Esophagus squamous epithelium (tissue), 5 donors: ENCODE results near the gene TMEM185B. TPM values are rescaled to one million over a fixed set of nuclear protein-coding genes. Genes with fewer than 3 reads are reported as not detected.

ENCODE experiments used
- DNase-seq: peaks from one replicate; lab custom pipeline; 2025; lab: John Stamatoyannopoulos, UW
- H3K27ac ChIP-seq, 4 donors: fragments of 200-600 bp; sonication (generic); one replicate each; pipeline ENCODE4 v1.5.1; 2016 to 2019; ENCODE audit warnings: mild to moderate bottlenecking in 1 of 4
- H3K27me3 ChIP-seq, 4 donors: fragments of 200-600 bp; sonication (generic); 1 replicate in 3 of 4; 2 replicates in 1 of 4; pipeline versions ENCODE4 v1.5.1 to v1.6.0; 2017 to 2021; ENCODE audit warnings: antibody characterized with exemption in 1 of 4
- H3K36me3 ChIP-seq, 3 donors: fragments of 200-600 bp; sonication (generic); one replicate each; pipeline ENCODE4 v1.5.1; 2016 to 2019
- H3K4me1 ChIP-seq, 3 donors: fragments of 200-600 bp; sonication (generic); one replicate each; pipeline ENCODE4 v1.5.1; 2017 to 2019
- H3K4me3 ChIP-seq, 4 donors: fragments of 200-600 bp; sonication (generic); 1 replicate in 3 of 4; 2 replicates in 1 of 4; pipeline ENCODE4 v1.5.1; 2016 to 2019; ENCODE audit warnings: mild to moderate bottlenecking in 2 of 4, moderate library complexity in 1 of 4
- H3K9me3 ChIP-seq, 3 donors: fragments of 200-600 bp; sonication (generic); one replicate each; pipeline ENCODE4 v1.5.1; 2016 to 2019
- POLR2A ChIP-seq, 4 donors: fragments of 450-650 bp; IDR thresholded peaks; one replicate each; pipeline ENCODE4 v1.6.1; 2017; ENCODE audit warnings: antibody characterized with exemption in 4 of 4, mild to moderate bottlenecking in 4 of 4, moderate library complexity in 3 of 4
- WGBS, 2 donors: methylation state at CpG; one replicate each; pipeline ENCODE4 v1.1.5; 2018; 5-methylcytosine and 5-hydroxymethylcytosine counted together
- intact Hi-C: fragments of 100-400 bp; cut with DNase I; formaldehyde crosslinking; loops from one replicate; pipeline ENCODE4 v1.15.0; 2022
- total RNA-seq, 4 donors: library from RNA; depleted of rRNA; stranded (reverse); fragments of >200 nt; gene quantifications; one replicate each; pipeline ENCODE4 v1.1.0, GENCODE V29; 2016
- TF ChIP-seq, protein P1 (sequence below), 6 experiments: fragments of 450-650 bp in 4 of 6; fragments of 200-600 bp in 2 of 6; sonication (generic) in 2 of 6; IDR thresholded peaks; one replicate each; pipeline ENCODE4 v1.5.1; 2016 to 2019; ENCODE audit warnings: antibody characterized with exemption in 6 of 6, mild to moderate bottlenecking in 4 of 6, moderate library complexity in 4 of 6
- donor health status: DM: yes; HTN: yes; CAD: no.

The TMEM185B gene
- total RNA-seq, 4 donors from 2014 or later: 20.9 to 24.8 (median 23.3) TPM

DNA sequence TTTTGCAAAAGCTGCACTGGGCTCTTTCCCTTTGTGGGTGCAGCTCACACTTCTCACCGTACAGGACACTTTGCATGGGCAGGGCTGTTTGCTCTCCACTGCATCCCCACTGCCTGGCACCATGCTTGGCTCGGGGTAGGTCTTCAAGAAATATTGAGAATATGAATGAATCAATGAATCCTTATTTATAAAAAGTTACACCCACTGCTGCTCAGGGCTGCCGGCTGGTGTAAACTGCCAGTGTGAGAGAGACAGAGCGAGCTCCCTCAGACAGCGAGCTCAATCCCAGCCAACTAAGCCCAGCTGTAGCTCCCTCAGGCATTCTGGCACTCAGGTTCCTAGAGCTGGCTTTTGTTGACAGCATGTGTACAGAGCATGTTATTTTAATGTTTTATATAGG, 3.4 kb downstream of the TMEM185B start:
- intact Hi-C loops: no loop called here
- H3K27ac ChIP-seq: no peak overlapping the region

DNA sequence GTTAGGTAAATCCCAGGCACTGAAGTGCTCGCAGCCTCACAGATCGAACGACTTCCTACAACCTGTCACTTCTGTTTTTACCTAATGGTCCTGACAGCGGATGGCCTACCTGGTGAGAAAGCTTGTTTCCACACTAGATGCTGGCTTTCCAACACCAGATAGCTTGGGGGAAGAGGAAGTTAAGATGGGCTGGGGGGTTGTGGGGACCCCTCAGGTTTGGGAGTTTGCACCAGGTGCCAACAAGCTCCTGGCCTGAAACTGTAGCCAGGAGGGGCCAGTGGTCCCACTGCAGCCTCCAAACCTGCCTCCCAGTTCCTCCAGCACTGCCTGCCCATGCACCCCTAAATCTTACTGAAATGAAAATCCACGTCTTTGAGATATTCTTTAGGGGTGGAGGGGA, 3.9 kb downstream of the TMEM185B start:
- DNase-seq: no peak
- H3K9me3 ChIP-seq: no peaks in the 10 kb centered on the region
- TF ChIP-seq, protein P1, sequence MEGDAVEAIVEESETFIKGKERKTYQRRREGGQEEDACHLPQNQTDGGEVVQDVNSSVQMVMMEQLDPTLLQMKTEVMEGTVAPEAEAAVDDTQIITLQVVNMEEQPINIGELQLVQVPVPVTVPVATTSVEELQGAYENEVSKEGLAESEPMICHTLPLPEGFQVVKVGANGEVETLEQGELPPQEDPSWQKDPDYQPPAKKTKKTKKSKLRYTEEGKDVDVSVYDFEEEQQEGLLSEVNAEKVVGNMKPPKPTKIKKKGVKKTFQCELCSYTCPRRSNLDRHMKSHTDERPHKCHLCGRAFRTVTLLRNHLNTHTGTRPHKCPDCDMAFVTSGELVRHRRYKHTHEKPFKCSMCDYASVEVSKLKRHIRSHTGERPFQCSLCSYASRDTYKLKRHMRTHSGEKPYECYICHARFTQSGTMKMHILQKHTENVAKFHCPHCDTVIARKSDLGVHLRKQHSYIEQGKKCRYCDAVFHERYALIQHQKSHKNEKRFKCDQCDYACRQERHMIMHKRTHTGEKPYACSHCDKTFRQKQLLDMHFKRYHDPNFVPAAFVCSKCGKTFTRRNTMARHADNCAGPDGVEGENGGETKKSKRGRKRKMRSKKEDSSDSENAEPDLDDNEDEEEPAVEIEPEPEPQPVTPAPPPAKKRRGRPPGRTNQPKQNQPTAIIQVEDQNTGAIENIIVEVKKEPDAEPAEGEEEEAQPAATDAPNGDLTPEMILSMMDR (IDR thresholded peaks at IDR 0.05): no peak
- TF ChIP-seq POLR2A (IDR thresholded peaks at IDR 0.05): no peak
- no peak overlapping the region for H3K27ac ChIP-seq
- H3K4me3 ChIP-seq: no peak overlapping the region
- intact Hi-C loops: no loop called here
- H3K4me1 ChIP-seq: peaks cover 19 to 46% (median 30%) of the 10 kb centered on the region in 3 donors
- H3K27me3 ChIP-seq: no peaks in the 10 kb centered on the region
- peaks cover 0 to 32% (median 0%) of the 10 kb centered on the region in 3 donors for H3K36me3 ChIP-seq
- WGBS, 2 donors: 92 to 98% methylated on average over 4 of the region's 5 CpGs

More for the DNA sequence above, 3.4 kb downstream of the TMEM185B start:
- Histone ChIP-seq H3K36me3 (peaks cover 0 to 32% (median 0%) of the 10 kb centered on the region in 3 donors), H3K27me3 (no peaks in the 10 kb centered on the region), H3K4me3 (no peak overlapping the region), H3K4me1 (peaks cover 19 to 49% (median 32%) of the 10 kb centered on the region in 3 donors), H3K9me3 (no peaks in the 10 kb centered on the region)
- whole genome bisulfite sequencing, 2 donors: 44 to 56% methylated on average over 4 to 5 of the region's 5 CpGs
- TF ChIP-seq POLR2A (IDR thresholded peaks at IDR 0.05): no peak
- TF ChIP-seq, protein P1 (IDR thresholded peaks at IDR 0.05): no peak
- no peak for DNase-seq

DNA sequence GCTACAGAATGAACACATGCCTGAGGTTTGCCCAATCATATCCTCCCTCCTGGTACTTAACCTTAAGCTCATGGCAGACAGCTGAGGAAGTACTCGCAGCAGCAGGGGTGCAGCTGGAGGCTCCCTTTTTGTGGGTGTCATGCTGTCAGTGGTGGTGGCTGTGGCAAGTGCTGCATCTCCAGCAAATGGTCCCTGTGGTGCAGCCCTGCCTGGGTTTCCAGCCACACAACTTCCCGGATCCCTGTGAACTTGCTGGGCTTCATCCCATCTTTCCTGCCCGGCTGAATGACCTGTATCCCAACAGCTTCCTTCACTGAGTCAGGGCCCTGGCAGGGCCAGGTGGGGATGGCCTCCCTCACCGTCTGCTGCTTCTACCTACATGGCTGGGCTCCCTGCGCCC, 5.0 kb downstream of the TMEM185B start:
- no peak for TF ChIP-seq POLR2A (IDR thresholded peaks at IDR 0.05)
- TF ChIP-seq, protein P1 (IDR thresholded peaks at IDR 0.05): no peak
- no peaks in the 10 kb centered on the region for H3K9me3 ChIP-seq
- no peak for DNase-seq
- 89 to 100% methylated on average over 4 to 5 of the region's 5 CpGs for WGBS, 2 donors
- H3K4me1 ChIP-seq: peaks cover 11 to 38% (median 24%) of the 10 kb centered on the region in 3 donors
- no peak overlapping the region for H3K27ac ChIP-seq
- peaks cover 0 to 32% (median 0%) of the 10 kb centered on the region in 3 donors for H3K36me3 ChIP-seq
- no peaks in the 10 kb centered on the region for H3K27me3 ChIP-seq
- no peak overlapping the region for H3K4me3 ChIP-seq
- intact Hi-C loops: no loop called here

DNA sequence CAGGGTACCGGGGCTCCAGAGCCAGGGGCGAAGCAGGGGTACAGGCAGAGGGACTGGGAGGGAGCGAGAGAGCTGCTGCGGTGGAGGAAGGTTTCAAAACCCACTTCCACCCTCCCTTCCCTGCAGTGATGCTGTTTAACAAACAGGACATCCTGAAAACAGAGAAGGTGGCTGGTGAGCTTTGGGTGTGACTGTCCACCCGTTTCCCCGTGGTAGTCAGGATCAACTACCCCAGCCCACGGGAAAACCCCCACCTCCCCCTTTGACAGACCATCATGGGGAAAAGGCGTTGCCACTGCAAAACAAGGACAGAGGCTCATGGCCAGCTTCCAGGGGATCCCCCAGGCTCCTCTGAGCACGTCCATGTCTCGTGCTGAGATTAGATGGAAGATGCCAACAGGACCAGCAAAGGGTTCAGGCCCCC, 12.9 kb downstream of the TMEM185B start:
- Histone ChIP-seq H3K36me3 (no peaks in the 10 kb centered on the region), H3K4me1 (peaks cover 0 to 7% (median 3%) of the 10 kb centered on the region in 3 donors), H3K9me3 (no peaks in the 10 kb centered on the region), H3K4me3 (no peak overlapping the region), H3K27ac (no peak overlapping the region), H3K27me3 (no peaks in the 10 kb centered on the region)
- DNase-seq: no peak
- WGBS, 2 donors: 46 to 55% methylated on average over 7 of the region's 10 CpGs
- intact Hi-C loops: no loop called here
- no peak for TF ChIP-seq POLR2A (IDR thresholded peaks at IDR 0.05)
- TF ChIP-seq, protein P1 (IDR thresholded peaks at IDR 0.05): no peak

DNA sequence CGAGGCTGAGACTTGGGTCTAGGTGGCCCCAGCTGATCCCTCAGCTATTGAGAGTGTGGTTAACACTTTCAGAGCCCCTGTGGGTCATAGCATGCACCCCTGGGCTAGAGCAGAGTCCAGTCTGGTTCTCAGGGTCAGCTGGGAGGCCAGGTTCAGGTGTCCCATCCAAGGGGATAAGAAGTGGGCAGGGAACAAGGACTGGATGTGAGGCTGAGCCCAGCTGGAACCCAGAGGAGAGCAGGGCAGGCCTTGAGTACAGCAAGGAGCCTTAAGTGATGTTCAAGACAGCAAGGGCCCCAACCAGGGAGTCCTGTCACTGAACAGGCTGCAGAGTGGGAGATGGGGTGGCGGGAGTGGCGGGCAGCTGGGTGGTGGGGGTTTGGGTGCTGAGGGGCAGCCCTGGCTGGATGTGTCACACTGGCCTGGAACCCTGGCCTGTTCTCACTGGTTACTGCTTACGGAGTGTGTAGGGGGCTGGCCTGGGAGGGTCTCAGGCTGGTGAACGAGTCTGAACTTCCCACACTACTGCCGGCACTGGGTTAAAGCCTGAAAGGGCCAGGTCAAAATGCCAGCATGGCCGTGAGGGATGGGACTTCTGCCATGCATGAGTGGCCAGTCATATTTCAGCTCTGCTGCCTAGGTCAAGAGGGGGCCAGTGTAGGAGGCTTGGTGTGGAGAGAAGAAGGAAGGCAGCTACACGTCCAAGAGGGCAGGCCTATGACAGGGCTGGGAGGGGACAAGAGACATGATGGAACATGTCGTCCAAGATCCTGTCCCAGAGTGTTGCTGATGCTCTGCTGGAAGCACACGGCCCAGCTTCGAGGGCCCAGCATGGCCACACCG, 13.6 kb downstream of the TMEM185B start:
- H3K4me1 ChIP-seq: peaks cover 0 to 7% (median 3%) of the 10 kb centered on the region in 3 donors
- H3K36me3 ChIP-seq: no peaks in the 10 kb centered on the region
- H3K4me3 ChIP-seq: no peak overlapping the region
- no peak overlapping the region for H3K27ac ChIP-seq
- no peak for DNase-seq
- no peak for TF ChIP-seq POLR2A (IDR thresholded peaks at IDR 0.05)
- TF ChIP-seq, protein P1 (IDR thresholded peaks at IDR 0.05): no peak
- WGBS, 2 donors: 69 to 72% methylated on average over 7 to 10 of the region's 12 CpGs
- H3K27me3 ChIP-seq: no peaks in the 10 kb centered on the region
- intact Hi-C loops: no loop called here
- no peaks in the 10 kb centered on the region for H3K9me3 ChIP-seq
